Esophagus squamous epithelium (tissue), 5 donors: ENCODE measurements around the gene TRAF3IP1. TPM values are rescaled to one million over a fixed set of nuclear protein-coding genes. Genes with fewer than 3 reads are reported as not detected.

Source experiments
- DNase-seq: peaks from one replicate; lab custom pipeline; 2025; lab: John Stamatoyannopoulos, UW
- H3K27ac ChIP-seq, 4 donors: fragments of 200-600 bp; sonication (generic); one replicate each; pipeline ENCODE4 v1.5.1; 2016 to 2019; ENCODE audit warnings: mild to moderate bottlenecking in 1 of 4
- H3K27me3 ChIP-seq, 4 donors: fragments of 200-600 bp; sonication (generic); 1 replicate in 3 of 4; 2 replicates in 1 of 4; pipeline versions ENCODE4 v1.5.1 to v1.6.0; 2017 to 2021; ENCODE audit warnings: antibody characterized with exemption in 1 of 4
- H3K36me3 ChIP-seq, 3 donors: fragments of 200-600 bp; sonication (generic); one replicate each; pipeline ENCODE4 v1.5.1; 2016 to 2019
- H3K4me1 ChIP-seq, 3 donors: fragments of 200-600 bp; sonication (generic); one replicate each; pipeline ENCODE4 v1.5.1; 2017 to 2019
- H3K4me3 ChIP-seq, 4 donors: fragments of 200-600 bp; sonication (generic); 1 replicate in 3 of 4; 2 replicates in 1 of 4; pipeline ENCODE4 v1.5.1; 2016 to 2019; ENCODE audit warnings: mild to moderate bottlenecking in 2 of 4, moderate library complexity in 1 of 4
- H3K9me3 ChIP-seq, 3 donors: fragments of 200-600 bp; sonication (generic); one replicate each; pipeline ENCODE4 v1.5.1; 2016 to 2019
- POLR2A ChIP-seq, 4 donors: fragments of 450-650 bp; IDR thresholded peaks; one replicate each; pipeline ENCODE4 v1.6.1; 2017; ENCODE audit warnings: antibody characterized with exemption in 4 of 4, mild to moderate bottlenecking in 4 of 4, moderate library complexity in 3 of 4
- WGBS, 2 donors: methylation state at CpG; one replicate each; pipeline ENCODE4 v1.1.5; 2018; 5-methylcytosine and 5-hydroxymethylcytosine counted together
- intact Hi-C: fragments of 100-400 bp; cut with DNase I; formaldehyde crosslinking; loops from one replicate; pipeline ENCODE4 v1.15.0; 2022
- total RNA-seq, 4 donors: library from RNA; depleted of rRNA; stranded (reverse); fragments of >200 nt; gene quantifications; one replicate each; pipeline ENCODE4 v1.1.0, GENCODE V29; 2016
- TF ChIP-seq, protein P1 (sequence below), 6 experiments: fragments of 450-650 bp in 4 of 6; fragments of 200-600 bp in 2 of 6; sonication (generic) in 2 of 6; IDR thresholded peaks; one replicate each; pipeline ENCODE4 v1.5.1; 2016 to 2019; ENCODE audit warnings: antibody characterized with exemption in 6 of 6, mild to moderate bottlenecking in 4 of 6, moderate library complexity in 4 of 6
- donor health status: DM: yes; HTN: yes; CAD: no.

Gene TRAF3IP1
- total RNA-seq, 4 donors from 2014 or later: 5.4 to 13.5 (median 9.8) TPM

DNA sequence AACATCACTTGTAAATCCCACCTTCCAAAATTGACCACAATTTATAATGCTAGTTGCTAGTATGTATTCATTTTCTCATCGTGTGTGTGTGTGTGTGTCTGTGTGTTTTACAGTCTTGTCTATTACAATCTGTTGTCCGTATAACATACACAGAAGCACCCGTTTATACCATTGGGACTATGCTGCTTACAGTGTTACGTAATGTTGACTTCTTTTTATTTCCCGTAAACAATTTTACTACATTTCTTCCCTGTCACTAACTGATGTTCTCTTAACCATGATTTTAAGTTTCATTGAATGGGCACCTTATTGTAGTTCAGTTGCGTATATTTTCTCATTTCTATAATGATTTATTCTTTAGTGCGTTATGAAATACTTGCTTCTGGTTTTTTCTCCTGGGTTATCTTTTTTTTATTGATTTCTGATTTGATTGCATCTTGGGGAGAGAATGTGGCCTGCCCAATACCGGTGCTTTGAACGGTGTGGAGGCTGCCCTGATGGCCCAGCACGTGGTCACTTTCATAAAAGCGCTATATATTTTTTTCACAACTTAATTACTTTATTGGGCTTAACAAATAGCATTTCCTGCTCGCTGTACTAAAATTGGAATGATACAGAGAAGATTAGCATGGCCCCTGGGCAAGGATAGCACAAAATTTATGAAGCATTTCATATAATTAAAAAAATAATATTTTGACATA is 91.9 kb downstream of the TRAF3IP1 start:
- 85 to 95% methylated on average over 12 of the region's 12 CpGs for WGBS, 2 donors
- intact Hi-C loops: no loop called here

DNA sequence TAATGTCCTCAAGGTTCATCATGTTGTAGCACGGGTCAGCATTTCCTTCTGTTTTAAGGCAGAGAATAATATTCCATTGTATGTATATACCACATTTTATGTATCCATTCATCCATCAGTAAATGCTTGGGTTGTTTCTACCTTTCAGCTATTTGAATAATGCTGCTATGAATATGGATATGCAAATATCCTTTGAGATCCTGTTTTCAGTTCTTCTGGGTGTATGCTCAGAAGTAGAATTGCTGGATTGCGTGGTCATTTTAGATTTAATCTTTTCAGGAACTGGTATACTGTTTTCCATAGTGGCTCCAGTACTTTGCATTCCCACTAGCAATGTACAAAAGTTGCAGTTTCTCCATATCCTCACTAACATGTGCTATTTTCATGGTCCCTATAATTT is 93.0 kb downstream of the TRAF3IP1 start:
- H3K4me3 ChIP-seq: no peak overlapping the region
- no peak for DNase-seq
- no peaks in the 10 kb centered on the region for H3K36me3 ChIP-seq
- peaks cover 0 to 10% (median 0%) of the 10 kb centered on the region in 3 donors for H3K4me1 ChIP-seq
- no peaks in the 10 kb centered on the region for H3K27me3 ChIP-seq
- 77 to 91% methylated on average over 2 of the region's 2 CpGs for WGBS, 2 donors
- TF ChIP-seq, protein P1, sequence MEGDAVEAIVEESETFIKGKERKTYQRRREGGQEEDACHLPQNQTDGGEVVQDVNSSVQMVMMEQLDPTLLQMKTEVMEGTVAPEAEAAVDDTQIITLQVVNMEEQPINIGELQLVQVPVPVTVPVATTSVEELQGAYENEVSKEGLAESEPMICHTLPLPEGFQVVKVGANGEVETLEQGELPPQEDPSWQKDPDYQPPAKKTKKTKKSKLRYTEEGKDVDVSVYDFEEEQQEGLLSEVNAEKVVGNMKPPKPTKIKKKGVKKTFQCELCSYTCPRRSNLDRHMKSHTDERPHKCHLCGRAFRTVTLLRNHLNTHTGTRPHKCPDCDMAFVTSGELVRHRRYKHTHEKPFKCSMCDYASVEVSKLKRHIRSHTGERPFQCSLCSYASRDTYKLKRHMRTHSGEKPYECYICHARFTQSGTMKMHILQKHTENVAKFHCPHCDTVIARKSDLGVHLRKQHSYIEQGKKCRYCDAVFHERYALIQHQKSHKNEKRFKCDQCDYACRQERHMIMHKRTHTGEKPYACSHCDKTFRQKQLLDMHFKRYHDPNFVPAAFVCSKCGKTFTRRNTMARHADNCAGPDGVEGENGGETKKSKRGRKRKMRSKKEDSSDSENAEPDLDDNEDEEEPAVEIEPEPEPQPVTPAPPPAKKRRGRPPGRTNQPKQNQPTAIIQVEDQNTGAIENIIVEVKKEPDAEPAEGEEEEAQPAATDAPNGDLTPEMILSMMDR (IDR thresholded peaks at IDR 0.05): no peak
- no peak for TF ChIP-seq POLR2A (IDR thresholded peaks at IDR 0.05)
- intact Hi-C loops: no loop called here
- H3K9me3 ChIP-seq: no peaks in the 10 kb centered on the region
- no peak overlapping the region for H3K27ac ChIP-seq

More for the DNA sequence above, 91.9 kb downstream of the TRAF3IP1 start:
- TF ChIP-seq POLR2A (IDR thresholded peaks at IDR 0.05): no peak
- TF ChIP-seq, protein P1 (IDR thresholded peaks at IDR 0.05): no peak
- DNase-seq: no peak
- peaks cover 0 to 3% (median 0%) of the 10 kb centered on the region in 3 donors for H3K4me1 ChIP-seq
- H3K9me3 ChIP-seq: no peaks in the 10 kb centered on the region
- no peaks in the 10 kb centered on the region for H3K36me3 ChIP-seq
- no peak overlapping the region for H3K4me3 ChIP-seq
- H3K27me3 ChIP-seq: no peaks in the 10 kb centered on the region
- no peak overlapping the region for H3K27ac ChIP-seq

DNA sequence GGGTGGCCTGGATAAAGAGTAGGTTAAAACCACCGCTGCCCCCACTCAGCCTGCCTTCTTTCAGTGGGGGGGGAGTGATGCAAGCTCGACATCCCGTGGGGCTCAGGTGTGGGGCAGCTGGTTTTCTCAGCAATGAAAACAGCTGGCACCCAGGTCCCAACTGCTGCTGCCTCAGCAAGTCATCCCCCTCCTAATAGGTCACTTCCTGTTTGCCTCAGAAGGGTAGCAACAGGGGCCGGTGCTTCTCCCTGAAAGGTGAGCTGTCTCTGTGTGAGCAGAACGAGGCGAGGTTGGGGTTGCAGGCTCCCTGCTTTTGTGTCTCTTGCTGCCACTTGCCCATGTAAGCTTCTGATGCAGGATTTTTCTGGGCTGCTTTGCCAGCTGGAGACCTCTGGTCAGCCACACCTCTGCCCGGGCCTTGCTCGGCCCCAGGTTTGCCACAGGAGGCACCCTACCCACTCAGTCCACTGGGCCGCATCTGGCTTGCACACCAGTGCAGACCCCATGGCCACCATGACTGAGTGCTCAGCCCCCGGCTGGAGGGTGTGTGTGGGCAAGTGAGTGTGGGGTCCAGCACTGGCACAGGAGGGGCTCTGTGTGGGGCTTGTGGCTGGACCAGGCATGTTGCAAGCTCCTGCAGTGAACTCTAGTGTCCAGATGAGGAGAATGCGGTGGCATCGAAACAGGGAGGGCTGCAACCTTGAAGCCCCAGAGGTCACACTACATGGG is 94.9 kb downstream of the TRAF3IP1 start:
- no peak for DNase-seq
- TF ChIP-seq, protein P1 (IDR thresholded peaks at IDR 0.05): no peak
- no peak for TF ChIP-seq POLR2A (IDR thresholded peaks at IDR 0.05)
- H3K4me3 ChIP-seq: no peak overlapping the region
- intact Hi-C loops: no loop called here
- H3K27ac ChIP-seq: no peak overlapping the region
- no peaks in the 10 kb centered on the region for H3K36me3 ChIP-seq
- peaks cover 0 to 14% (median 0%) of the 10 kb centered on the region in 3 donors for H3K4me1 ChIP-seq
- no peaks in the 10 kb centered on the region for H3K9me3 ChIP-seq
- 66 to 87% methylated on average over 3 to 9 of the region's 12 CpGs for WGBS, 2 donors
- H3K27me3 ChIP-seq: no peaks in the 10 kb centered on the region

DNA sequence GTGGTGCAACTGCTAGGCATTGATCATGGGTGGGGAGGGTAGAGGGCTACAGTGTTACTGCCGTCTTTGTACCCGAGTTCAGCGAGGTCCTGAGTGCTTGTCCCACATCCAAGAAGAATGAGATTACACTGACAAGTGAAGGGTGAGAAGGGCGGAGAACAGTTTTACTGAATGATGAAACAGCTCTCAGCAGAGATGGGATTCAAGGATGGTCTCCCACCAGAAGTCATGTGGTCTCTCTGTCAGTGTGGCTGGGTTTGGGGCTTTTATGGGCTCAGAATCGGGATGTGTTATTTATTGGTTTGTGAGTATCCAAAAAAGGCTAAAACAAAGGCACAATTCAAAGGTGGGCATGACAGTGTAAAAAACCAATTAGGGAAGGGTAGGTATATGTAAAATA is 95.6 kb downstream of the TRAF3IP1 start:
- Histone ChIP-seq H3K36me3 (no peaks in the 10 kb centered on the region), H3K4me3 (no peak overlapping the region), H3K9me3 (no peaks in the 10 kb centered on the region), H3K27me3 (no peaks in the 10 kb centered on the region), H3K4me1 (peaks cover 0 to 19% (median 0%) of the 10 kb centered on the region in 3 donors), H3K27ac (no peak overlapping the region)
- DNase-seq: no peak
- TF ChIP-seq, protein P1 (IDR thresholded peaks at IDR 0.05): no peak
- TF ChIP-seq POLR2A (IDR thresholded peaks at IDR 0.05): no peak
- WGBS, 2 donors: 90 to 100% methylated on average over 2 to 3 of the region's 5 CpGs
- intact Hi-C loops: no loop called here
